ENCODE results near the gene SYMPK.
"Not testable (repeated sequence)": the region's sequence is repeated elsewhere in the genome, so short reads cannot be mapped to it uniquely, and the experiment has no call there.

Gene SYMPK

GRCh38 chr19:45804140-45804958 is 58.6 kb downstream of the SYMPK start:
- DNase-seq (ENCODE audit: low spot score): no peak

- no peak for DNase-seq (ENCODE audit: low spot score)
These were observed 61.3 kb downstream of the SYMPK start for GRCh38 chr19:45801603-45802175.

GRCh38 chr19:45800070-45800553 is 62.8 kb downstream of the SYMPK start:
- peak; percentile 85 for DNase-seq (ENCODE audit: low spot score)

GRCh38 chr19:45799541-45799940 is 63.4 kb downstream of the SYMPK start:
- not testable (repeated sequence) for DNase-seq (ENCODE audit: low spot score)

- peak; percentile 73 for DNase-seq (ENCODE audit: low spot score)
These were observed 63.9 kb downstream of the SYMPK start for GRCh38 chr19:45798995-45799517.

GRCh38 chr19:45794627-45795026 is 68.3 kb downstream of the SYMPK start:
- no peak for DNase-seq (ENCODE audit: low spot score)

GRCh38 chr19:45793876-45794275 is 69.1 kb downstream of the SYMPK start:
- DNase-seq (ENCODE audit: low spot score): no peak

GRCh38 chr19:45793178-45793564 is 69.8 kb downstream of the SYMPK start:
- DNase-seq (ENCODE audit: low spot score): no peak

- peak; percentile 99 for DNase-seq (ENCODE audit: low spot score)
These were observed 70.3 kb downstream of the SYMPK start, which contains the start of gene DMWD for GRCh38 chr19:45792470-45793177. DMWD (minus strand) TSS chr19:45792845; CDS start chr19:45792756, 89 bp downstream.

- DNase-seq (ENCODE audit: low spot score): no peak
These were observed 71.0 kb downstream of the SYMPK start for GRCh38 chr19:45791744-45792469.

- no peak for DNase-seq (ENCODE audit: low spot score)
These were observed 72.0 kb downstream of the SYMPK start for GRCh38 chr19:45790942-45791341.

GRCh38 chr19:45789035-45789786 is 73.7 kb downstream of the SYMPK start:
- no peak for DNase-seq (ENCODE audit: low spot score)

GRCh38 chr19:45786533-45786894 is 76.4 kb downstream of the SYMPK start:
- no peak for DNase-seq (ENCODE audit: low spot score)

- no peak for DNase-seq (ENCODE audit: low spot score)
These were observed 77.0 kb downstream of the SYMPK start for GRCh38 chr19:45785781-45786532.

GRCh38 chr19:45785097-45785496 is 77.8 kb downstream of the SYMPK start:
- no peak for DNase-seq (ENCODE audit: low spot score)

GRCh38 chr19:45784096-45784495 is 78.9 kb downstream of the SYMPK start:
- no peak for DNase-seq (ENCODE audit: low spot score)

GRCh38 chr19:45782820-45783785 is 79.8 kb downstream of the SYMPK start:
- peak; percentile 33 for DNase-seq (ENCODE audit: low spot score)

- no peak for DNase-seq (ENCODE audit: low spot score)
These were observed 80.7 kb downstream of the SYMPK start, which contains the start of gene DMPK for GRCh38 chr19:45782162-45782691. DMPK (minus strand) TSS chr19:45782490; CDS start chr19:45782352, 138 bp downstream.

All from kidney tubule cell (primary cell).